Fibroblast of villous mesenchyme (primary cell): ENCODE data around the gene PPP5C. TPM values are rescaled to one million over a fixed set of nuclear protein-coding genes. Genes with fewer than 3 reads are reported as not detected.
A peak's percentile ranks its signal among the peaks of the same experiment; 100 is the strongest.
"Not testable (repeated sequence)": the region's sequence is repeated elsewhere in the genome, so short reads cannot be mapped to it uniquely, and the experiment has no call there.

Experiments used
- DNase-seq: peaks from one replicate; pipeline ENCODE4 v3.0.0-alpha.2; 2010; ENCODE audit warnings: low read depth
- H3K4me3 ChIP-seq: 2 replicates; pipeline ENCODE4 v1.5.1; 2011; ENCODE audit warnings: low read depth, mild to moderate bottlenecking, low read length
- total RNA-seq: library from RNA; depleted of rRNA; stranded (reverse); fragments of >200 nt; gene quantifications from 2 replicates; pipeline ENCODE4 v1.2.3, GENCODE V29; 2012
- TF ChIP-seq, protein P1 (sequence below): IDR thresholded peaks from 2 replicates; pipeline ENCODE4 v1.5.1; 2012; ENCODE audit warnings: low read depth, mild to moderate bottlenecking, low read length; ENCODE audit not compliant: insufficient read depth

PPP5C gene
- total RNA-seq, 1 donor: 44.9 TPM

GRCh38 chr19:46391296-46392251 lies 44.7 kb downstream of the PPP5C start:
- H3K4me3 ChIP-seq: no peak overlapping the region
- no peak for DNase-seq
- TF ChIP-seq, protein P1, sequence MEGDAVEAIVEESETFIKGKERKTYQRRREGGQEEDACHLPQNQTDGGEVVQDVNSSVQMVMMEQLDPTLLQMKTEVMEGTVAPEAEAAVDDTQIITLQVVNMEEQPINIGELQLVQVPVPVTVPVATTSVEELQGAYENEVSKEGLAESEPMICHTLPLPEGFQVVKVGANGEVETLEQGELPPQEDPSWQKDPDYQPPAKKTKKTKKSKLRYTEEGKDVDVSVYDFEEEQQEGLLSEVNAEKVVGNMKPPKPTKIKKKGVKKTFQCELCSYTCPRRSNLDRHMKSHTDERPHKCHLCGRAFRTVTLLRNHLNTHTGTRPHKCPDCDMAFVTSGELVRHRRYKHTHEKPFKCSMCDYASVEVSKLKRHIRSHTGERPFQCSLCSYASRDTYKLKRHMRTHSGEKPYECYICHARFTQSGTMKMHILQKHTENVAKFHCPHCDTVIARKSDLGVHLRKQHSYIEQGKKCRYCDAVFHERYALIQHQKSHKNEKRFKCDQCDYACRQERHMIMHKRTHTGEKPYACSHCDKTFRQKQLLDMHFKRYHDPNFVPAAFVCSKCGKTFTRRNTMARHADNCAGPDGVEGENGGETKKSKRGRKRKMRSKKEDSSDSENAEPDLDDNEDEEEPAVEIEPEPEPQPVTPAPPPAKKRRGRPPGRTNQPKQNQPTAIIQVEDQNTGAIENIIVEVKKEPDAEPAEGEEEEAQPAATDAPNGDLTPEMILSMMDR: no peak

GRCh38 chr19:46392252-46392801 lies 45.4 kb downstream of the PPP5C start:
- DNase-seq: peak; percentile 83
- TF ChIP-seq, protein P1: no peak
- H3K4me3 ChIP-seq: no peak overlapping the region

DNA sequence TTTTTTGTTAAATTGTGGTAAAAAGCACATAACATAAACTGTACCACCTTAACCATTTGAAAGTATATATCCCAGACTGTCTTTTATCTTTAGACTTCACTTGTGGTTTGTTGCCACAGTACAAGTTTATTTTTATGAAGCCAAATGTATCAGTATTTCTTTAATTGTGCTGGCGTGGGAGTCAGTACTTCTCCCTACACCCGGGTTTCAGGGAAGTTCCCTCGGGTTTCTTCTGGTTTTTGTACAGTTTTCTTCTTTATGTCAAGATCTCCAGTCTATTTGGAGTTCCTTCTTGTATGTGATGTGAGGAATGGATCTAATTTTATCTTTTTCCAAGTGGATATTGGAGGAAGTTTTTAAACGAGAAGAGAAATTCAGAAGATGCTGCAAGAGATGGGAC lies 46.0 kb downstream of the PPP5C start:
- TF ChIP-seq, protein P1: no peak
- H3K4me3 ChIP-seq: no peak overlapping the region
- DNase-seq: peak; percentile 46

GRCh38 chr19:46393456-46394401 lies 46.8 kb downstream of the PPP5C start:
- DNase-seq: no peak
- no peak overlapping the region for H3K4me3 ChIP-seq
- TF ChIP-seq, protein P1: no peak

GRCh38 chr19:46394402-46394797 lies 47.5 kb downstream of the PPP5C start:
- H3K4me3 ChIP-seq: no peak overlapping the region
- TF ChIP-seq, protein P1: no peak
- no peak for DNase-seq

- not testable (repeated sequence) for DNase-seq, H3K4me3 ChIP-seq
Observed at GRCh38 chr19:46397801-46398479, 51.1 kb downstream of the PPP5C start.
